ENCODE measurements around the gene TMEM170A.

GRCh38 chr16:75459691-75460090 lies 4.8 kb downstream of the TMEM170A start:
- TF ChIP-seq CTCF (conservative IDR thresholded peaks at IDR 0.05; ENCODE audit: low read depth, low read length): no peak
- no peak for TF ChIP-seq EZH2 (IDR thresholded peaks at IDR 0.05; ENCODE audit: low read length, unreplicated experiment)
- TF ChIP-seq EZH2phosphoT487 (IDR thresholded peaks at IDR 0.05; ENCODE audit: borderline replicate concordance, low read length): no peak

All from PC-3 (cell line).